GM19372 (cell line): ENCODE results near the gene PCDHGB7.
"Not testable (repeated sequence)": the region's sequence is repeated elsewhere in the genome, so short reads cannot be mapped to it uniquely, and the experiment has no call there.

Experiments used
- ATAC-seq: cut with Tn5 transposase; IDR thresholded peaks from one replicate; pipeline ENCODE4 v1.9.1; 2021; ENCODE audit warnings: mild to moderate bottlenecking, low read depth, moderate library complexity; ENCODE audit not compliant: unreplicated experiment

Gene PCDHGB7

DNA sequence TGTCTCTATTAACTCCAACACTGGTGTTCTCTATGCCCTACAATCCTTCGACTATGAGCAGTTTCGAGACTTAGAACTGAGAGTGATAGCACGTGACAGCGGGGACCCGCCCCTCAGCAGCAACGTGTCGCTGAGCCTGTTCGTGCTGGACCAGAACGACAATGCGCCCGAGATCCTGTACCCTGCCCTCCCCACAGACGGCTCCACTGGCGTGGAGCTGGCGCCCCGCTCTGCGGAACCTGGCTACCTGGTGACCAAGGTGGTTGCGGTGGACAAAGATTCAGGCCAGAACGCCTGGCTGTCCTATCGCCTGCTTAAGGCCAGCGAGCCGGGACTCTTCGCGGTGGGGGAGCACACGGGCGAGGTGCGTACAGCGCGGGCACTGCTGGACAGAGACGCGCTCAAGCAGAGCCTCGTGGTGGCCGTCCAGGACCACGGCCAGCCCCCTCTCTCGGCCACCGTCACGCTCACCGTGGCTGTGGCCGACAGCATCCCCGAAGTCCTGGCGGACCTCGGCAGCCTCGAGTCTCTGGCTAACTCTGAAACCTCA, 5.3 kb downstream of the PCDHGB7 start:
- no peak for ATAC-seq

GRCh38 chr5:141427783-141428426, 10.4 kb downstream of the PCDHGB7 start:
- no peak for ATAC-seq

DNA sequence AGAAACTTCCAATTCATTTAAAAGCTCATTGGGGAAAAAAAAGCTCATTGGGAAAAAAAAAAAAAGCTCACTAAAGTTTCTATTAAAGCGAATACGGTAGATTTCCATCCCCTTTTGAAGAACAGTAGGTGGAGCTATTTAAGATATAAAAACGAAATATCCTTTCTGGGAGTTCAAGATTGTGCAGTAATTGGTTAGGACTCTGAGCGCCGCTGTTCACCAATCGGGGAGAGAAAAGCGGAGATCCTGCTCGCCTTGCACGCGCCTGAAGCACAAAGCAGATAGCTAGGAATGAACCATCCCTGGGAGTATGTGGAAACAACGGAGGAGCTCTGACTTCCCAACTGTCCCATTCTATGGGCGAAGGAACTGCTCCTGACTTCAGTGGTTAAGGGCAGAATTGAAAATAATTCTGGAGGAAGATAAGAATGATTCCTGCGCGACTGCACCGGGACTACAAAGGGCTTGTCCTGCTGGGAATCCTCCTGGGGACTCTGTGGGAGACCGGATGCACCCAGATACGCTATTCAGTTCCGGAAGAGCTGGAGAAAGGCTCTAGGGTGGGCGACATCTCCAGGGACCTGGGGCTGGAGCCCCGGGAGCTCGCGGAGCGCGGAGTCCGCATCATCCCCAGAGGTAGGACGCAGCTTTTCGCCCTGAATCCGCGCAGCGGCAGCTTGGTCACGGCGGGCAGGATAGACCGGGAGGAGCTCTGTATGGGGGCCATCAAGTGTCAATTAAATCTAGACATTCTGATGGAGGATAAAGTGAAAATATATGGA, 13.0 kb downstream of the PCDHGB7 start, which contains the start of gene PCDHGA12:
Gene PCDHGA12, plus strand, starts transcription at position 176 of the 782 bp plus-strand sequence. Its CDS starts 253 bp downstream, at position 429.
- peak; percentile 89 for ATAC-seq

DNA sequence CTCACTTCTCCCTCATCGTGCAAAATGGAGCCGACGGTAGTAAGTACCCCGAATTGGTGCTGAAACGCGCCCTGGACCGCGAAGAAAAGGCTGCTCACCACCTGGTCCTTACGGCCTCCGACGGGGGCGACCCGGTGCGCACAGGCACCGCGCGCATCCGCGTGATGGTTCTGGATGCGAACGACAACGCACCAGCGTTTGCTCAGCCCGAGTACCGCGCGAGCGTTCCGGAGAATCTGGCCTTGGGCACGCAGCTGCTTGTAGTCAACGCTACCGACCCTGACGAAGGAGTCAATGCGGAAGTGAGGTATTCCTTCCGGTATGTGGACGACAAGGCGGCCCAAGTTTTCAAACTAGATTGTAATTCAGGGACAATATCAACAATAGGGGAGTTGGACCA, 13.8 kb downstream of the PCDHGB7 start:
- ATAC-seq = no peak

DNA sequence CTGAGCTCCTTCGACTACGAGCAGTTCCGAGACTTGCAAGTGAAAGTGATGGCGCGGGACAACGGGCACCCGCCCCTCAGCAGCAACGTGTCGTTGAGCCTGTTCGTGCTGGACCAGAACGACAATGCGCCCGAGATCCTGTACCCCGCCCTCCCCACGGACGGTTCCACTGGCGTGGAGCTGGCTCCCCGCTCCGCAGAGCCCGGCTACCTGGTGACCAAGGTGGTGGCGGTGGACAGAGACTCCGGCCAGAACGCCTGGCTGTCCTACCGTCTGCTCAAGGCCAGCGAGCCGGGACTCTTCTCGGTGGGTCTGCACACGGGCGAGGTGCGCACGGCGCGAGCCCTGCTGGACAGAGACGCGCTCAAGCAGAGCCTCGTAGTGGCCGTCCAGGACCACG, 14.8 kb downstream of the PCDHGB7 start:
- ATAC-seq = not testable (repeated sequence)

- ATAC-seq = not testable (repeated sequence)
Observed at GRCh38 chr5:141432726-141433125, 15.2 kb downstream of the PCDHGB7 start.

DNA sequence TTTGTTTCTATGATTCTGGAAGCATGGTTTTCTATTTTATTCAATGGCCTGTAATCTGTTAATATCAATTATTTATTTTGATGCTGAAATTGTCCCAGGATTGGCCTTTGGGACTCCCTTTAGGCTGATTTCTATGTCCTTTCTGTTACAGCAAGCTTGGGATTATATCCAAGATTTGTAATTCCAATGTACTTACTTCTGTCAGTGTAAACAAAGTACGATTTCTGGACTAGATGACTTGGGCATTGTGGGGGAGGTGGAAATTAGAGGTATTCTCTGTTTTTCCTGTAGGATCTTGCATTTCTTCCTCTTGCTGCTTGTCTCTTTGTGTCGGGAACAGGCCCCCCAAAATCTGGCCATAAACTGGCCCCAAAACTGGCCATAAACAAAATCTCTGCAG, 16.5 kb downstream of the PCDHGB7 start:
- ATAC-seq = no peak

DNA sequence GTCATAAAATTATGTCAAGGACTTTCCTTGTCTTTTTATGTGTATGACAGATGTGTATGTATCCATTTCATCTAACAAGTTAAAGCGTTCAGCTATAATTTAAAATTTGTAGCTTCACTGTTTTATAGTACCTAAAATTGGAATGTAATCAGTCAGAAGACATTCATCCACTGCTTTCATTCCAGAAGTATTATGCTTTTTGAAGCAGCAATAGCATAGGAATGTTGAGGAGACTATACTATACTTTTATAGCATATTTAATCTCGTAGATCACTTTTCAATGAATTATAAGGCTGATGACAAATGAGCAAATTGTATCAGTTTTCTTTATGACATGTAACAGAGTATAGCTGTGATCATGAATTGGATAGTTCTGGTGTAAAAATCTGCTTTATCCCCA, 19.7 kb downstream of the PCDHGB7 start:
- no peak for ATAC-seq

DNA sequence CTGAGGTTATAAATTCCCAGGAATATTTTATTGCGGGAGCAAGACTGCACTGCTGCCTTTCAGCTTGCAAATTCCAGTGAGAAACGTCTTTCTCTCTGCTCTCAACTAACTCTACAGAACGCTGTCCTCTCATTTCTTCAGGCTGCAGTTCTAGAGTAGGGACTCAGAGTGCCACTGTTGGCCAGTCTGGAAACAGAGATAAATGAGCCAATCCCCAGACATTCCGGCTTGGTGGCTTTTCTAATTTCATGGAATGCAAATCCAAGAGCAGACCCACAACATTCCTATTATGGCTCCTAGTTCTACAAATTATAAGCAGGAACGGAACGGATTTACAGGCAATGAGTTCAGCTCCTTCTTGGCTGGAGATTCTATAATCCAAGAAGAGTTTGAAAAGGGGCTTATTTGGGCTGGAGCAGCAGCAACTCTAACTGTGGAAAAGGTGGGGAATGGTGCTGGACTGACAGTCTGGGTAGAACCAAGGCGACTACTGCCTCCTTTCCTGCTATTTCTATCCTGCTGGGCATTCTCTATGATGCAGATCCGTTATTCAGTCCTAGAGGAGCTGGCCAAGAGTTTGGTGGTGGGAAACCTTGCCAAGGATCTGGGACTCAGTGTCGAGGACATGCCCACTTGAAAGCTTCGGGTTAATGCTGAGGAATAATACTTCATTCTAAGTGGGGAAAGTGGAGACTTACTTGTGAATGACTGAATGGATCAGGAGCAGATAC, 22.1 kb downstream of the PCDHGB7 start:
- no peak for ATAC-seq

- ATAC-seq = no peak
Observed at GRCh38 chr5:141440341-141440740, 22.9 kb downstream of the PCDHGB7 start.

DNA sequence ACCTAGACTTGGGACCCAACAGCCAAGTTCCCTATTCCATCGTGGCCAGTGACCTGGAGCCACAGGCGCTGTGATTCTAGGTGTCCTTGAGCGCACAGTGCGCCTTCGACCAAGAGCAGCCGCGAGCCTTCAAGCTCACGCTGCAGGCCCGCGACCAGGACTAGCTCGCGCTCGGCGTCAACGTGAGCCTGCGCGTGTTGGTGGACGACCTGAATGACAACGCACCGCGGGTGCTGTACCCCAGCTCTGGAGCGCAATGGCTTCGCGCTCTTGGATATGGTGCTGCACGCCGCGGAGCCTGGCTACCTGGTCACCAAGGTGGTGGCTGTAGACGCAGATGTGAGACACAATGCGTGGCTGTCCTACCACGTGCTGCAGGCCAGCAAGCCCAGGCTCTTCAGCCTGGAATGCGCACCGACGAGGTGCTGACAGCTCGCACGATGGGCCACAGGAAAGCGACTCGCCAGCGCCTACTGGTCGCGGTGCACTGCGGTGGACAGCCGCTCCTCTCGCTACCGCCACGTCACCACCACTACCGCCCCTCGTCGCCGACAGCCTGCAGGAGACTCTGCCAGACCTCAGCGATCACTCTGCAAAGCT, 24.2 kb downstream of the PCDHGB7 start:
- no peak for ATAC-seq

- no peak for ATAC-seq
Observed at GRCh38 chr5:141465351-141465750, 47.9 kb downstream of the PCDHGB7 start.
